HepG2 (cell line): Measurements from ENCODE around the gene NT5DC4. TPM values are rescaled to one million over a fixed set of nuclear protein-coding genes. Genes with fewer than 3 reads are reported as not detected.

Experiments
- ATAC-seq: fragments of 200-7000 bp; cut with Tn5 transposase; 3 replicates; pipeline ENCODE4 v1.9.1; 2020; ENCODE audit warnings: mild to moderate bottlenecking, moderate library complexity
- BruUV-seq: library from RNA; stranded (reverse); fragments of 400-500 nt; replicated peaks from 2 replicates; lab custom pipeline; 2021; lab: Mats Ljungman, UMichigan
- CTCF ChIA-PET: fragments of 300-600 bp; formaldehyde crosslinking; extraction: SDS; loops from one replicate; lab custom pipeline; 2021; ENCODE audit warnings: low total read pairs, inconsistent platforms, low intra/inter-chr PET ratio; lab: Yijun Ruan, JAX
- POLR2A ChIA-PET: fragments of 350-600 bp; sonication (Branson Sonifier 250); formaldehyde crosslinking; loops from one replicate; lab custom pipeline; 2020; ENCODE audit warnings: antibody characterized with exemption, inconsistent platforms; lab: Yijun Ruan, JAX
- DNase-seq: peaks from one replicate; pipeline ENCODE4 v3.0.0-alpha.2; 2015; ENCODE audit warnings: low spot score
- FAIRE-seq: peaks from 3 replicates; lab custom pipeline; 2011; peaks lifted over from hg19 to GRCh38; lab: Jason Lieb, UNC
- H2AFZ ChIP-seq: one replicate; pipeline ENCODE4 v1.6.1; 2011; ENCODE audit warnings: low read length, inconsistent platforms
- H3K27ac ChIP-seq: fragments of 300-600 bp; 3 replicates; pipeline ENCODE4 v1.8.0; 2011; ENCODE audit warnings: mixed run types, mild to moderate bottlenecking, mixed read lengths, low read length, inconsistent platforms; ENCODE audit not compliant: insufficient read depth; ENCODE audit errors: extremely low read length
- H3K27me3 ChIP-seq, 2 experiments: fragments of 200-600 bp in 1 of 2; 2 replicates in 1 of 2; 3 replicates in 1 of 2; pipeline versions ENCODE4 v1.6.0 to v1.8.0; 2011; ENCODE audit warnings: low read length in 2 of 2, mild to moderate bottlenecking in 2 of 2, moderate library complexity in 2 of 2, inconsistent platforms in 1 of 2; ENCODE audit not compliant: insufficient read depth in 2 of 2, control insufficient read depth in 1 of 2
- H3K36me3 ChIP-seq, 2 experiments: fragments of 200-600 bp in 1 of 2; replicated peaks in 1 of 2; 2 replicates in 1 of 2; 3 replicates in 1 of 2; pipeline versions ENCODE4 v1.5.1 to v1.8.0; 2011; ENCODE audit warnings: low read length in 2 of 2, inconsistent platforms in 1 of 2; ENCODE audit not compliant: insufficient read depth in 2 of 2, control insufficient read depth in 1 of 2
- H3K4me1 ChIP-seq: 2 replicates; pipeline ENCODE4 v1.5.1; 2012; ENCODE audit warnings: low read length, inconsistent platforms; ENCODE audit not compliant: insufficient read depth
- H3K4me2 ChIP-seq: 2 replicates; pipeline ENCODE4 v1.6.0; 2011; ENCODE audit warnings: low read depth, low read length, inconsistent platforms
- H3K4me3 ChIP-seq, 3 experiments: fragments of 200-600 bp in 1 of 3; sonication (generic), shearing (Covaris generic) in 1 of 3; replicated peaks in 1 of 3; 2 replicates each; pipeline ENCODE4 v1.5.1; 2011 to 2016; ENCODE audit warnings: low read length in 3 of 3, inconsistent platforms in 2 of 3, low read depth in 2 of 3, mild to moderate bottlenecking in 2 of 3, control low read depth in 1 of 3, mixed read lengths in 1 of 3; ENCODE audit not compliant: insufficient read depth in 1 of 3
- H3K79me2 ChIP-seq: one replicate; pipeline ENCODE4 v1.6.1; 2011; ENCODE audit warnings: low read length, inconsistent platforms; ENCODE audit not compliant: insufficient read depth
- H3K9ac ChIP-seq: 2 replicates; pipeline ENCODE4 v1.6.0; 2011; ENCODE audit warnings: mild to moderate bottlenecking, low read depth, low read length, inconsistent platforms; ENCODE audit not compliant: insufficient read depth
- H3K9me3 ChIP-seq: 2 replicates; pipeline ENCODE4 v1.5.1; 2012; ENCODE audit warnings: mild to moderate bottlenecking, low read length
- H4K20me1 ChIP-seq: 2 replicates; pipeline ENCODE4 v1.6.0; 2011; ENCODE audit warnings: inconsistent platforms, mild to moderate bottlenecking, low read length, moderate library complexity; ENCODE audit not compliant: insufficient read depth
- ATM ChIP-seq: fragments of 450-650 bp; IDR thresholded peaks from 2 replicates; pipeline ENCODE4 v1.7.1; 2017; ENCODE audit warnings: mild to moderate bottlenecking, borderline replicate concordance
- GLMP ChIP-seq: sonication (generic); formaldehyde crosslinking; IDR thresholded peaks from 2 replicates; pipeline ENCODE4 v1.9.0; 2021; ENCODE audit warnings: missing genetic modification reagents, mild to moderate bottlenecking, borderline replicate concordance
- JUN ChIP-seq: sonication (generic); formaldehyde crosslinking; IDR thresholded peaks from 2 replicates; pipeline ENCODE4 v1.4.0; 2020; ENCODE audit warnings: mild to moderate bottlenecking, missing genetic modification reagents
- PBX3 ChIP-seq: sonication (generic); formaldehyde crosslinking; IDR thresholded peaks from 2 replicates; pipeline ENCODE4 v1.8.1; 2023; ENCODE audit warnings: missing genetic modification reagents, inconsistent platforms, borderline replicate concordance
- SOX6 ChIP-seq, 2 experiments: fragments of 450-650 bp in 1 of 2; sonication (generic) in 1 of 2; formaldehyde crosslinking in 1 of 2; IDR thresholded peaks; 2 replicates each; pipeline versions ENCODE4 v1.4.0 to v1.6.1; 2017 to 2020; ENCODE audit warnings: antibody characterized with exemption in 1 of 2, mild to moderate bottlenecking in 1 of 2, missing genetic modification reagents in 1 of 2
- STAG1 ChIP-seq: sonication (generic); formaldehyde crosslinking; IDR thresholded peaks from 2 replicates; pipeline ENCODE4 v1.4.0; 2020; ENCODE audit warnings: missing genetic modification reagents
- ZNF224 ChIP-seq: sonication (generic); formaldehyde crosslinking; IDR thresholded peaks from 2 replicates; pipeline ENCODE4 v1.5.0; 2020; ENCODE audit warnings: mild to moderate bottlenecking, missing genetic modification reagents
- ZNF263 ChIP-seq: sonication (generic); formaldehyde crosslinking; IDR thresholded peaks from 2 replicates; pipeline ENCODE4 v1.4.0; 2020; ENCODE audit warnings: missing genetic modification reagents
- ZNF431 ChIP-seq: sonication (generic); formaldehyde crosslinking; IDR thresholded peaks from 2 replicates; pipeline ENCODE4 v1.9.0; 2022; ENCODE audit warnings: missing genetic modification reagents, low read depth, mild to moderate bottlenecking, borderline replicate concordance
- ZNF484 ChIP-seq: sonication (generic); formaldehyde crosslinking; IDR thresholded peaks from 2 replicates; pipeline ENCODE4 v1.5.1; 2020; ENCODE audit warnings: mild to moderate bottlenecking, low read depth, missing genetic modification reagents, borderline replicate concordance
- ZNF605 ChIP-seq: sonication (generic); formaldehyde crosslinking; IDR thresholded peaks from 2 replicates; pipeline ENCODE4 v1.8.0; 2022; ENCODE audit warnings: mild to moderate bottlenecking, missing genetic modification reagents
- ZNF720 ChIP-seq: sonication (generic); formaldehyde crosslinking; IDR thresholded peaks from 2 replicates; pipeline ENCODE4 v1.4.0; 2020; ENCODE audit warnings: missing genetic modification reagents
- WGBS: methylation state at CpG from one replicate; pipeline ENCODE4 v1.1.6; 2017; ENCODE audit warnings: low lambda C conversion rate; 5-methylcytosine and 5-hydroxymethylcytosine counted together
- in situ Hi-C: cut with HindIII; loops from 2 replicates; pipeline ENCODE4 v1.10.0; 2017; ENCODE audit warnings: low pct_unique_long_range_greater_than_20kb; ENCODE audit not compliant: extremely low pct_ligation_motif_present
- intact Hi-C: fragments of 100-400 bp; cut with micrococcal nuclease; formaldehyde crosslinking; loops from one replicate; pipeline ENCODE4 v1.10.0; 2022; ENCODE audit not compliant: unreplicated experiment
- polyA plus RNA-seq, 8 experiments: library from polyadenylated mRNA; depleted of rRNA in 3 of 8; stranded (reverse) in 7 of 8; unstranded in 1 of 8; fragments of >200 nt; fragmentation: Illumina TruSeq in 4 of 8; extraction: Trizol in 4 of 8; gene quantifications; 2 replicates each; pipeline versions ENCODE4 v1.2.1 to v1.2.3, GENCODE V29; 2011 to 2016; ENCODE audit warnings: low read depth in 4 of 8, missing spikeins in 1 of 8, mixed read lengths in 1 of 8; ENCODE audit not compliant: insufficient read depth in 1 of 8
- total RNA-seq, 5 experiments: library from RNA; depleted of rRNA; stranded (reverse); fragments of >200 nt; fragmentation: Illumina TruSeq; extraction: Trizol; gene quantifications; 2 replicates each; pipeline ENCODE4 v1.2.3, GENCODE V29; 2016; ENCODE audit warnings: low read depth in 1 of 5

The NT5DC4 gene
- total and polyA plus RNA-seq, 2 of the 13 experiments (the other 11 are each of a cell fraction or from before 2014, with no cell fraction given): 0.04 to 4.2 TPM

GRCh38 chr2:112693596-112693995 lies 27.2 kb upstream of the NT5DC4 start (continued):
- no peak for TF ChIP-seq ZNF720 (CRISPR knock-in tag)

GRCh38 chr2:112694182-112694581 lies 26.6 kb upstream of the NT5DC4 start:
- Histone ChIP-seq H2AFZ (no peak overlapping the region), H3K4me2 (no peak overlapping the region), H3K79me2 (no peaks in the 10 kb centered on the region), H3K4me1 (peaks cover 36% of the 10 kb centered on the region), H3K36me3 (no peaks in the 10 kb centered on the region), H3K9ac (no peak overlapping the region), H3K9me3 (no peaks in the 10 kb centered on the region), H3K27ac (no peak overlapping the region), H3K4me3 (no peak overlapping the region), H4K20me1 (no peaks in the 10 kb centered on the region), H3K27me3 (no peaks in the 10 kb centered on the region)
- ATAC-seq (no peak), DNase-seq (no peak), FAIRE-seq (no peak)
- BruUV-seq: no TSS peak
- POLR2A ChIA-PET: interaction anchor here (1.0 kb wide), 1 partner anchor 49 kb away, joined by 3 read pairs; no protein-coding TSS in a partner anchor
- TF ChIP-seq GLMP: no peak
- TF ChIP-seq ZNF484 (CRISPR knock-in tag): no peak
- no peak for TF ChIP-seq JUN
- TF ChIP-seq ATM: no peak
- TF ChIP-seq ZNF263 (CRISPR knock-in tag): no peak
- no peak for TF ChIP-seq PBX3 (CRISPR knock-in tag)
- no peak for TF ChIP-seq ZNF605 (CRISPR knock-in tag)
- TF ChIP-seq SOX6 (IDR thresholded peaks at IDR 0.05): no peak
- no peak for TF ChIP-seq SOX6 (CRISPR knock-in tag; IDR thresholded peaks at IDR 0.05)
- TF ChIP-seq ZNF224: no peak
- no peak for TF ChIP-seq ZNF431 (CRISPR knock-in tag)
- no peak for TF ChIP-seq STAG1 (CRISPR knock-in tag)
- CTCF ChIA-PET: no interaction called here
- in situ Hi-C loops: no loop called here
- WGBS: 82% methylated on average over 11 of the region's 12 CpGs
- intact Hi-C loops: no loop called here
